GM19397 (cell line): ENCODE data around the gene INAVA.

ENCODE experiments used
- ATAC-seq: cut with Tn5 transposase; IDR thresholded peaks from one replicate; pipeline ENCODE4 v1.9.1; 2021; ENCODE audit warnings: mild to moderate bottlenecking, moderate library complexity; ENCODE audit not compliant: unreplicated experiment

Gene INAVA

GRCh38 chr1:200894712-200895442, at the start of gene INAVA:
INAVA (plus strand) TSS chr1:200894900; CDS start chr1:200898401, 3,501 bp downstream.
- ATAC-seq: no peak

DNA sequence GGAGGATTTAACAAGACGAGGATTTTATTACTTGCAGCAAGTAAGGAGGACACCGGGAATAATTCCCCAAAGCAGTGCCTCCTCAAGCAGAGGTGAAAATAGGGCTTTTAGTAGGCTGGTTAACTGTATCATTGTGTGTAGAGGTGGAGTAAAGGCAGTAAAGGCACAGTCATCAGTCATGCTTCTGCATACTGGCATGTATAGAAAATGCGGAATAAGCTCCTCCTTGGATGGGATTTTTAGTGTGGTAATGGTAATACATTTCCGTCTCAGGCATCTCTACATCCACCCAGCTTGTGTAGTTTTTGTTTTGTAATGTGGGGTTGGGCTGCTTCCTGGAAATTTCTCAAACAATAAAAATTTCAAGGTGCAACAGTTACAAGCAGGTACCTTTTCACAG, 49.3 kb upstream of the INAVA start:
- ATAC-seq: no peak

GRCh38 chr1:200846398-200846797, 48.3 kb upstream of the INAVA start:
- no peak for ATAC-seq

DNA sequence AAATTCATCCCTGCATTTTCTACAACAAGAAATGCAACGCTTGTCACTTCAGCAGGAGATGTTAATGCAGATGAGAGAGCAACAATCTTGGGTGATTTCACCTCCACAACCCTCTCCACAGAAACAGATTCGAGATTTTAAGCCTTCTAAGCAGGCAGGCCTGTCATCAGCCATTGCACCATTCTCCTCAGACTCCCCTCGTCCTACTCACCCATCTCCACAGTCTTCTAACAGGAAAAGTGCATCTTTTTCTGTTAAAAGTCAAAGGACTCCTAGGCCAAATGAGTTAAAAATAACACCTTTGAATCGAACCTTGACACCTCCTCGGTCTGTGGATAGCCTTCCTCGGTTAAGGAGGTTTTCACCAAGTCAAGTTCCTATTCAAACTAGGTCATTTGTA, 45.3 kb upstream of the INAVA start:
- ATAC-seq: no peak

- ATAC-seq: no peak
Observed at GRCh38 chr1:200850554-200850953, 44.1 kb upstream of the INAVA start.

DNA sequence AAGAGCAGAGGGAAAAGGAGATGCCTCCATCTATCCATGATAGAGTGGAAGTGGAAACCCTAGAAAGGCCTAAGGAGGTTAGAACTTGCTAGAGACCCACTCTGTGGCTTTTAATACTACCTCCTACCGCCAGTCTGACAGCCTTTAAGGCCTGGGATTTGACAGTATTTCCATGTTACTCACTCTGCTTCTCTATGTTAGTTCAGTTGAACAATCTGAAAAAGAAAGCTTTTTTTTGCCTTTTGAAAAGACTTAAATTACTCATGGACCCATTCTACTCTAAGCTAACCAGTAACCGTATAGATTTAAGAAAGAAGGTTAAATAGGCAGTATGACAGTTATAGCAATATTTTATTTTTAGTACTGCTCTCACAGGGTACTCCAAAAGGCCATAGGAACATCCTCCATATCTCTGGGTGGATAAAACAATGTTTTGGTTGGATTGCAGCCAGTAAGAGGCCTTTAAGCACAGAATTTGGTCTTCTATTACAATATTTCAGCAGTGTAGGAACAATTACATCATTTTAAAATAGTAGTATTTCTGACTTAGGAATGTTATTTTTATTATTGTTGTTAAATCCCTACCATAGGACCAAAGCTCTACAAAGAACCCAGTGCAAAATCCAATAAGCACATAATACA, 37.9 kb upstream of the INAVA start:
- no peak for ATAC-seq

DNA sequence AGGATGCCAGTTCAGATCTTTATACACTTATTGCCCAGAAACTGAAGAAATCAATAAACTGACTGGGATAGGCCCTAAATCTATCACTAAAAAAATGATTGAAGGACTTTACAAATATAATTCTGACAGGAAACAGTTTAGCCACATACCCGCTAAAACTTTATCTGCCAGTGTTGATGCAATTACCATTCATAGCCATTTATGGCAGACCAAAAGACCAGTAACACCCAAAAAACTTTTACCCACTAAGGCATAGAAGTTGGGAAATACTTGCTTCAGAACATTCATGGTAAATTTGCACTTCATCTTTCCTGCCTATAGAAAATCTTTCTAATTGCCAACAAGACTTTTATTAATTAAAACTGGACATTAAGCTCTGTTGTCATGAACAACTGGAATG, 36.9 kb upstream of the INAVA start:
- no peak for ATAC-seq

DNA sequence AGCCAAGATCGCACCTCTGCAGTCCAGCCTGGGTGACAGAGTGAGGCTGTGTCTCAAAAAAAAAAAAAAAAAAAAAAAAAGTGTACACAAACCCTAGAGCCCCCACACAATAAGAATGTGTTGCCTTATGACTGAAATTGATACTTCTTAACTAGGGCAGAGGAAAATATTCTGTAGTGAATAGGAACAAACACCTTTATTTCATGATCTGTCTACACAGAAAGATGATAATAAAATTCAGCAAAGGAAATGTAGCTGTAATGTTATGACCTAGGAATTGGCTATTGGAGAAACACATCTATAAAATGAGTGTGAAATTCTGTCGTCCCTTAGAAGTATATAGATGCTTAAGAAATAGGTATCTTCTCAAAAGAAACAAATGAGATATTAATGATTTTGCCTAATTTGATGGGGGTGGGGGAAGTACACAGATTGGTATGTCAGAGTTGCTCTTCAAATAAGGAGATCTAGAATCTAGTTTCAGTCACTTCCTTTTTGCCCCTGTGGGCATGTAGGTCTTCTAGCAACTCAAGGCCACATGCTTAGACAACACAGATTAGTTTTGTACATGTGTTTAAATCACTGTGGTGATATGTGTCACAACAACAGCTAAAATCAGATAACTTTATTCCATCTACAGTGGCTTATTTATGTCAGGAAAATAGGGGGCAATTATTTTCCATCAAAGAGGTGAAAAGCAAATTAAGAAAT, 32.6 kb upstream of the INAVA start:
- no peak for ATAC-seq

DNA sequence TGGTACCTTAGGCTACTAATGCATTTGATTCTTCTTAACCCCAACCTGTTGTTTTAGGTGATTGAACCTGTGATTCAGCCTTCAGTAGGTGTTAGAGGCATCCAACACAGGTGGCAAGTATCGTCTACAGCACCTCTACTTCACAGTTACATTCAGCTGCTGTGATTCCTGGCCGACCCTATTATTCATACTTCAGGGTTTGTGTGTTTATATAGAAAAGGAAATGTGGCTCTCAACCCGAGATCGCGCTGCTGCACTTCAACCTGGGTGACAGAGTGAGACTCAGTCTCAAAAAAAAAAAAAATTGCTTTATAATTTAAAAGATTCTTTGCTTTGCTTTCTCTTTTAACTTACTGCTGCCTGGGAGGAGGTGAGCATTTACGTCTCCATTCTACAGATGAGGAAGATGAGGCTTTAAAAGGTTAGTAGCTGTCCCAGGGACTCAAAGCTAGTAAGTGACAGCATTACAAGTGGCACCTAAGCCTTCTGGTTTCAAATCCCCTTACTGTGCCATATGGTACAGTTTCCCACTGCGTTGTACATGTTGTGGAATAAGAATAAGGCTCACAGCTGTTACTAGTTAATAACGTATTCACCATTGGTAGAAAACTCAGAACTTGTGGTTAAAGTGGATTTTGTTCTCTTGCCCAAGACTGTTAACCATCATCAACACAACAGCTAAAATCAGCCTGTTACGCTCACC, 31.8 kb upstream of the INAVA start:
- ATAC-seq: no peak

- no peak for ATAC-seq
Observed at GRCh38 chr1:200866116-200866515, 28.6 kb upstream of the INAVA start.

DNA sequence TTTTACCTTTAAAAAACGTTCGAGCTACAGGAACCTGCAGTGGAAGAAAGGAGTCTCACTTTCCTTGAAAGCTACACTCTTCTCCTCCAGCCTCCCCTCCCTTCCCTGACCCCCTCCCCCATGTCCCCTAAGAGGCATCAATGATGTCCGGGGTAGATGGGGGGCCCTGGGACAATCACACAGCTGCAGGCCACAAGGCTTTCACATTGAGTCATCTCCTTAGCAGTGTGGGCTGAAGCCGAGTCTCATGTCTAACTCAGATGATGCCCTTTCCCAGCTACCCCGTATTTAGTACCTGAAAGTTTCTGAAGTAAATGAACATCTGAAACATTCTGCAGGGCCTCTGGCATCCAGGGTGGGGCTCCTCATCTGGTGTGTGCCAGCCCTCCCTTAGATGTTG, 28.2 kb upstream of the INAVA start:
- ATAC-seq: peak; percentile 75

- ATAC-seq: no peak
Observed at GRCh38 chr1:200867018-200867811, 27.5 kb upstream of the INAVA start.

DNA sequence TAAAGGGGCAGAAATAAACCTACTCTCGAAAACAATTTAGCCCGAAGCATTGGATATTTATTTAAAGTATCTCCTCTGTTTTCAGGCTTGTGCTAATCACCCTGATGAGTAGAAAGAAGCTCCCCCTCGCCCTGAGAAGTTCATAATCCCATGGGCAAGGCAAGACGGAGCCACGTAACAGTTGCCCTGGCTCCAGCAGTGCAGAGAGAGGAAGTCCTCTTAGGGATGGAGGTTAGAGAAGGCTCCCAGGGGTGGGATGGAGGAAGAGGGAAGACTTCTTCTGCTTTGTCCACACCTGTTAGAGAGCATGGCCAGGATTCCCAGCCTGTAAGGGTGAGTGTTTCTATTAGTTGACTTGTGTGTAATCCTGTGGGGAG, 25.3 kb upstream of the INAVA start:
- no peak for ATAC-seq

- ATAC-seq: peak; percentile 46
Observed at GRCh38 chr1:200869753-200870391, 24.8 kb upstream of the INAVA start.

DNA sequence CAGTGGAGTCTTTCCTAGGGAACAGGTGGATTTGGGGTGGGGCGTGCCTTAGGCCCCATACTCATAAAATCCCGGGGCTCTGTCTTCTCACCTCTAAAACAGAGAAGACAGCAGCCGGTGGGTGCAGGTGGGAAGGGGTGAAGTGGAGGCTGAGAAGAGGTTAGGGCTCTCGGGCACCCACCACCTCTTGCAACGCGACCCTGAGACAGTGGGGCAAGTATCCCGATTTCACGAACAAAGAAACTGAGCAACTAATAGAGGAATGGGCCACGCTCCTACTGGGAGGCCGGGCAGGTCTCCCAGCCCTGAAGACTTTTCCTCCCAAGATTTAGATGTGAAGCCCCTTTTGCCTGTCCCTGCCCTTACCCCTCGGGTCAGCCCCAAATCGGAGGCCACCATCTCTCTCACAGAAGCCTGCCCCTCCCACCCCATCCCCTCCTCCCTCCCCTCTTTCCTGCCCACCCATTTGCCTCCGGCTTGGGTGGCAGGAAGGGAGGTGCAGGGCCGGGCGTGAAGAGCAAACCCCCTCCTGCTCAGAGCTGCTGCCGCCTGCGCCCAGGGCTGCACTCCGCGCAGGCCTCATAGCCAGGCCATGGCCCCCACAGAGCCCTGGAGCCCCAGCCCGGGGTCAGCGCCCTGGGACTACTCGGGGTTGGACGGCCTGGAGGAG, 22.1 kb upstream of the INAVA start, which contains the start of gene GPR25:
GPR25 (plus strand) TSS at position 536 of the 670 bp plus-strand sequence; CDS start at position 593, 57 bp downstream.
- ATAC-seq: no peak

DNA sequence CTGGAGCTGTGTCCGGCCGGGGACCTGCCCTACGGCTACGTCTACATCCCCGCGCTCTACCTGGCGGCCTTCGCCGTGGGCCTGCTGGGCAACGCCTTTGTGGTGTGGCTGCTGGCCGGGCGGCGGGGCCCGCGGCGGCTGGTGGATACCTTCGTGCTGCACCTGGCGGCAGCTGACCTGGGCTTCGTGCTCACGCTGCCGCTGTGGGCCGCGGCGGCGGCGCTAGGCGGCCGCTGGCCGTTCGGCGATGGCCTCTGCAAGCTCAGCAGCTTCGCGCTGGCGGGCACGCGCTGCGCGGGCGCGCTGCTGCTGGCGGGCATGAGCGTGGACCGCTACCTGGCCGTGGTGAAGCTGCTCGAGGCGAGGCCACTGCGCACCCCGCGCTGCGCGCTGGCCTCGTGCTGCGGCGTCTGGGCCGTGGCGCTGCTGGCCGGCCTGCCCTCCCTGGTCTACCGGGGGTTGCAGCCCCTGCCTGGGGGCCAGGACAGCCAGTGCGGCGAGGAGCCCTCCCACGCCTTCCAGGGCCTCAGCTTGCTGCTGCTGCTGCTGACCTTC, 21.5 kb upstream of the INAVA start:
- no peak for ATAC-seq

DNA sequence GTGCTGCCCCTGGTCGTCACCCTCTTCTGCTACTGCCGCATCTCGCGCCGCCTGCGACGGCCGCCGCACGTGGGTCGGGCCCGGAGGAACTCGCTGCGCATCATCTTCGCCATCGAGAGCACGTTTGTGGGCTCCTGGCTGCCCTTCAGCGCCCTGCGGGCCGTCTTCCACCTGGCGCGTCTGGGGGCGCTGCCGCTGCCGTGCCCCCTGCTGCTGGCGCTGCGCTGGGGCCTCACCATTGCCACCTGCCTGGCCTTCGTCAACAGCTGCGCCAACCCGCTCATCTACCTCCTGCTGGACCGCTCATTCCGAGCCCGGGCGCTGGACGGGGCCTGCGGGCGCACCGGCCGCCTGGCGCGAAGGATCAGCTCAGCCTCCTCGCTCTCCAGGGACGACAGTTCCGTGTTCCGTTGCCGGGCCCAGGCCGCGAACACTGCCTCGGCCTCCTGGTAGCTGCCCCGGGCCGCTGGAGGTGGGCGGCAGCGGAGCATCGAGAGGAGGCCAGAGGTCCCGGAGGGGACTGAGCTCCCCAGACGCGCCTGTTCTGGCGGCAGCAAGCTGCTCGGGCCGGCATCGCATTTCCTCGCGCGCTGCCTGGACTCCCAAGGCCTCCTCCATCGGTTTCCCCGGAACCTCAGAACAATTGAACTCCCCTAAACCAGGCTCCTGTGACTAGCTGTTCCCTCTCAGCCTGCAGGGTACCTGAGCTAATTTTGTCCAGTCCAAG, 20.9 kb upstream of the INAVA start:
- ATAC-seq: no peak

DNA sequence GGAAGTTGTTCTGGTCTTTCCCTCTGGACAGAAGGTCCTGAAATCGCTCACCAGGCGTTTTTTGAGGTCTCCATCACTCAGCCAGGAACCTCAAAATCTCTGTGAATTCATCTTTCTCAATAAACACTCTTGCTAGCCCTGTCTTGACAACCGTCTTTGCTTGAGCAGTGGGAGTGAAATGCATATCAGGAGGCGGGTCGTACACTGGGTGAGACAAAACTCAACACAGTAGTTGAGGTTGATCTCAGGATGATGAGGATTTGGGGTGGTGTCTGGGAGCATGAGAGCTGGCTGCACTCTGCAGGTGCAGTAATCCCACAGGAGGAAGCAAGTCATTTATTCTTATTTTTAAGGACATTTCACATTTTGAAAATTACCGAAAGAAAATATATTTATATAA, 20.0 kb upstream of the INAVA start:
- no peak for ATAC-seq

- no peak for ATAC-seq
Observed at GRCh38 chr1:200875416-200875815, 19.3 kb upstream of the INAVA start.
